ENCODE measurements around the gene PPP6R2.
"Not testable (repeated sequence)": the region's sequence is repeated elsewhere in the genome, so short reads cannot be mapped to it uniquely, and the experiment has no call there.

Gene PPP6R2

GRCh38 chr22:50348058-50348457, 4.9 kb downstream of the PPP6R2 start:
- DNase-seq: no peak

- DNase-seq: no peak
Measured at GRCh38 chr22:50356186-50356585, 13.1 kb downstream of the PPP6R2 start.

GRCh38 chr22:50357222-50357621, 14.1 kb downstream of the PPP6R2 start:
- no peak for DNase-seq

- no peak for DNase-seq
Measured at GRCh38 chr22:50357756-50358155, 14.6 kb downstream of the PPP6R2 start.

GRCh38 chr22:50360578-50360977, 17.5 kb downstream of the PPP6R2 start:
- DNase-seq: no peak

- DNase-seq: no peak
Measured at GRCh38 chr22:50361222-50361621, 18.1 kb downstream of the PPP6R2 start.

GRCh38 chr22:50361688-50362087, 18.6 kb downstream of the PPP6R2 start:
- DNase-seq: no peak

- no peak for DNase-seq
Measured at GRCh38 chr22:50363166-50363802, 20.2 kb downstream of the PPP6R2 start.

- not testable (repeated sequence) for DNase-seq
Measured at GRCh38 chr22:50363803-50364194, 20.7 kb downstream of the PPP6R2 start.

- DNase-seq: no peak
Measured at GRCh38 chr22:50367778-50368500, 24.8 kb downstream of the PPP6R2 start.

GRCh38 chr22:50371101-50371648, 28.0 kb downstream of the PPP6R2 start:
- no peak for DNase-seq

- DNase-seq: no peak
Measured at GRCh38 chr22:50376085-50376651, 33.0 kb downstream of the PPP6R2 start.

GRCh38 chr22:50381021-50381555, 38.0 kb downstream of the PPP6R2 start:
- DNase-seq: not testable (repeated sequence)

- DNase-seq: no peak
Measured at GRCh38 chr22:50396751-50397370, 53.7 kb downstream of the PPP6R2 start.

GRCh38 chr22:50397371-50398060, 54.4 kb downstream of the PPP6R2 start:
- not testable (repeated sequence) for DNase-seq

GRCh38 chr22:50398831-50399648, 55.9 kb downstream of the PPP6R2 start:
- no peak for DNase-seq

- DNase-seq: peak; percentile 45
Measured at GRCh38 chr22:50399751-50400331, 56.7 kb downstream of the PPP6R2 start.

- DNase-seq: no peak
Measured at GRCh38 chr22:50400406-50400805, 57.3 kb downstream of the PPP6R2 start.

GRCh38 chr22:50400931-50401330, 57.8 kb downstream of the PPP6R2 start:
- DNase-seq: no peak

- DNase-seq: no peak
Measured at GRCh38 chr22:50401907-50402306, 58.8 kb downstream of the PPP6R2 start.

- peak; percentile 25 for DNase-seq
Measured at GRCh38 chr22:50403701-50404101, 60.6 kb downstream of the PPP6R2 start.
